IPS-20b (cell line): ENCODE results near the gene ASB16.
A peak's percentile ranks its signal among the peaks of the same experiment; 100 is the strongest.

Experiments
- H3K27ac ChIP-seq: one replicate; pipeline ENCODE4 v1.5.1; 2013; ENCODE audit warnings: low read length
- H3K27me3 ChIP-seq: 2 replicates; pipeline ENCODE4 v1.6.1; 2013; ENCODE audit warnings: mild to moderate bottlenecking, low read length, inconsistent platforms; ENCODE audit not compliant: insufficient read depth
- H3K36me3 ChIP-seq: 2 replicates; pipeline ENCODE4 v1.6.1; 2013; ENCODE audit warnings: low read depth, mild to moderate bottlenecking, inconsistent platforms, low read length, moderate library complexity; ENCODE audit not compliant: insufficient read depth
- H3K4me1 ChIP-seq: 2 replicates; pipeline ENCODE4 v1.6.1; 2013; ENCODE audit warnings: mild to moderate bottlenecking, control low read depth, inconsistent platforms, low read length, moderate library complexity; ENCODE audit not compliant: insufficient read depth
- H3K4me3 ChIP-seq: 2 replicates; pipeline ENCODE4 v1.5.1; 2013; ENCODE audit warnings: mild to moderate bottlenecking, low read length, inconsistent platforms
- H3K9ac ChIP-seq: 2 replicates; pipeline ENCODE4 v1.6.1; 2013; ENCODE audit warnings: low read depth, mild to moderate bottlenecking, inconsistent platforms, low read length, moderate library complexity
- H3K9me3 ChIP-seq: 2 replicates; pipeline ENCODE4 v1.6.1; 2013; ENCODE audit warnings: mild to moderate bottlenecking, low read depth, low read length, inconsistent platforms; ENCODE audit not compliant: insufficient read depth

Gene ASB16

GRCh38 chr17:44216694-44217093, 46.2 kb downstream of the ASB16 start:
- H3K27me3 ChIP-seq = no peaks in the 10 kb centered on the region
- H3K4me1 ChIP-seq = peaks cover 6% of the 10 kb centered on the region
- H3K27ac ChIP-seq = no peak overlapping the region
- peaks cover 55% of the 10 kb centered on the region for H3K36me3 ChIP-seq
- no peaks in the 10 kb centered on the region for H3K9me3 ChIP-seq
- H3K9ac ChIP-seq = no peak overlapping the region
- no peak overlapping the region for H3K4me3 ChIP-seq

DNA sequence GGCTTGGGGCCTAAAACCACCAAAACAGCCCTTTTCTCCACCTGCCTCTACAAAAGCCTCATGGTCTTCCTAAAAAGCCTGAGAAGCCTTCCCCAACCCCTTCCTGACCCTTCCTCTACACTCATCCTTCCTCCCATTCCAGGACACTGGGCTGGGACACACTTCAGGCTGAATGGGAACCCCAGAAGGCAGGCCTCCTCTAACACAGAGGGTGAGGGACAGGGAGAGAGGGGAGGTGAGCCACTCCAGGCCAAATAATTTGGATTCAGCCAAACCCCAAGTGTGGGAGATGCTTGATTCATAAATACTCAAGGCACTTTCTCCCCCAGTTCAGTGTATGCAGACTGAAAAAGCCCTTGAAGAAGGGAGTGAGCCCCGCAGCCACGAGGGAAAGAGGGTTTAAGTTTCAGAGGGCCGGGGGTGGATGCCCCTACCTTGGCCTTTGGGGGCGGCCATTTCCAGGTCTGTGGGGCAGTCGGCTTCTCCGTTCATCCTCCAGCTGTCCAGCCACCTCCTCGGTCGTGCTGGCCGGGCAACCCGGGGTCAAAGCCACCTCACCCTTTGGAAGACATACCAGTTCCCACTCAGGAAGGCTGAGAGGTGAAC, 47.3 kb downstream of the ASB16 start:
- Histone ChIP-seq H3K9me3 (no peaks in the 10 kb centered on the region), H3K4me1 (peaks cover 6% of the 10 kb centered on the region), H3K27me3 (no peaks in the 10 kb centered on the region), H3K36me3 (peaks cover 48% of the 10 kb centered on the region), H3K4me3 (peak overlapping the region; percentile 77), H3K9ac (peak overlapping the region; percentile 82), H3K27ac (peak overlapping the region; percentile 20)

GRCh38 chr17:44218344-44219107, 48.0 kb downstream of the ASB16 start:
- peaks cover 41% of the 10 kb centered on the region for H3K36me3 ChIP-seq
- peaks cover 6% of the 10 kb centered on the region for H3K4me1 ChIP-seq
- H3K9me3 ChIP-seq = no peaks in the 10 kb centered on the region
- peak overlapping the region; percentile 20 for H3K27ac ChIP-seq
- peak overlapping the region; percentile 82 for H3K9ac ChIP-seq
- H3K27me3 ChIP-seq = no peaks in the 10 kb centered on the region; the same call in 1 of the 2 replicates
- peak overlapping the region; percentile 77 for H3K4me3 ChIP-seq

DNA sequence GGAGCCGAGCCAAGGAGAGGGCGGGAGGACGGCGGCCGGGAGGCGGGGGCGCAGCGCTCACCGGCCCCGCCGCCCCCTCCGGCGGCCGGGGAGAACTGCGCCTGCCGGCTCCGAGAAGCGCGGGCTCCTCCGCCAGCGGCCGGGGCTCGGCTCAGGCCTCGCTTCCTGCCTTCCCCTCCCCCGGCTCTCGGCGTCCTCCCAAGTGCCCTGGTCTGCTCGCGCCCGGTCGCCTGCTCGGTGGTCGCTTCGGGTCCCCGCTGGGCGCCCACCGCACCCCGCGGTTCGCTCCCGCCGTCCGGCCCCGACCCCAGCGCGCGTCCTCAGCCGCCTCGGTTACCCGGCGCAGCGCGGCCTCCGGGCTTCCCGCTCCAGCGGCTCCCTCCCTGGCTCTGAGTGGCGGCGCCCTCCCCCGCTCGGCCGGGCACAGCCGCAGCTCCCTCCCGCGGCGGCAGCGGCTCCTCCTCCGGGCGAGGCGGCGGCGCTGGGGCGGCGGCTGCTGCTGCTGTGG, 48.7 kb downstream of the ASB16 start:
- peak overlapping the region; percentile 77 for H3K4me3 ChIP-seq
- no peak overlapping the region for H3K27ac ChIP-seq
- H3K9me3 ChIP-seq = no peaks in the 10 kb centered on the region
- no peaks in the 10 kb centered on the region; the same call in 1 of the 2 replicates for H3K27me3 ChIP-seq
- H3K4me1 ChIP-seq = peaks cover 6% of the 10 kb centered on the region
- peak overlapping the region; percentile 82; the same call in 1 of the 2 replicates for H3K9ac ChIP-seq
- H3K36me3 ChIP-seq = peaks cover 35% of the 10 kb centered on the region

DNA sequence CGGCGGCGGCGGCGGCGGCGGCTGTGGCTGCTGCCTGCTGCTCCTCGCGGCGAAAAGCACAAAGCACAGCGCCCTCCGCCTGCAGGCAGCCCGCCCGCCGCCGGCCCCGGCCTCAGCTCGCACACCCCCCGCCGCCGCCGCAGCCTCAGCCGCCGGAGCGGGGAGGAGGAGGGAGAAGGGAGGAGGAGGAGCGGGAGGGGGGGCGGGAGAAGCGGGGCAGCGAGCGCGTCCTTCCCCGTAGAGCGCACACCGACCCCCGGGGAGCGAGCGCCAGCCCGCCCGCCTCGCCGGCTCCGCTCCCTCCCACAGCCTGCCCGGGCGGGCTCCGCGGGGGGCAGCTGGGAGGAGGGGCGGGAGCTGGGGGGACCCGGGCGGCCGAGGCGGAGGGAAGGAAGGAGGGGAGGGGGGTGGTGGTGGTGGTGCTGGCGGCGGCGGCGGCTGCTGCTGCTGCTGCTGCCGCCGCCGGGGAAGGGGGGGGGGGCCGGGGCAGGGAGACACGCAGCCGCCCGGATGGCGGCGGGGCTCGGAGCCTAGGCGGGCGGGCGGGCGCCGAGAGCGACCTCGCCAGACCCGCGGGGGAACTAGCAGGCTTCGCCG, 49.2 kb downstream of the ASB16 start, which contains the start of gene UBTF:
Gene UBTF, minus strand, starts transcription at position 60 of the 597 bp plus-strand sequence. CDS start 1,446 bp downstream, outside the sequence.
- Histone ChIP-seq H3K4me1 (peaks cover 6% of the 10 kb centered on the region), H3K27ac (peak within 1 kb of the TSS; percentile 14), H3K27me3 (no peaks in the 10 kb centered on the region; the same call in 1 of the 2 replicates), H3K4me3 (peak within 1 kb of the TSS; percentile 86), H3K9me3 (no peaks in the 10 kb centered on the region), H3K36me3 (peaks cover 29% of the 10 kb centered on the region), H3K9ac (peak within 1 kb of the TSS; percentile 96)

DNA sequence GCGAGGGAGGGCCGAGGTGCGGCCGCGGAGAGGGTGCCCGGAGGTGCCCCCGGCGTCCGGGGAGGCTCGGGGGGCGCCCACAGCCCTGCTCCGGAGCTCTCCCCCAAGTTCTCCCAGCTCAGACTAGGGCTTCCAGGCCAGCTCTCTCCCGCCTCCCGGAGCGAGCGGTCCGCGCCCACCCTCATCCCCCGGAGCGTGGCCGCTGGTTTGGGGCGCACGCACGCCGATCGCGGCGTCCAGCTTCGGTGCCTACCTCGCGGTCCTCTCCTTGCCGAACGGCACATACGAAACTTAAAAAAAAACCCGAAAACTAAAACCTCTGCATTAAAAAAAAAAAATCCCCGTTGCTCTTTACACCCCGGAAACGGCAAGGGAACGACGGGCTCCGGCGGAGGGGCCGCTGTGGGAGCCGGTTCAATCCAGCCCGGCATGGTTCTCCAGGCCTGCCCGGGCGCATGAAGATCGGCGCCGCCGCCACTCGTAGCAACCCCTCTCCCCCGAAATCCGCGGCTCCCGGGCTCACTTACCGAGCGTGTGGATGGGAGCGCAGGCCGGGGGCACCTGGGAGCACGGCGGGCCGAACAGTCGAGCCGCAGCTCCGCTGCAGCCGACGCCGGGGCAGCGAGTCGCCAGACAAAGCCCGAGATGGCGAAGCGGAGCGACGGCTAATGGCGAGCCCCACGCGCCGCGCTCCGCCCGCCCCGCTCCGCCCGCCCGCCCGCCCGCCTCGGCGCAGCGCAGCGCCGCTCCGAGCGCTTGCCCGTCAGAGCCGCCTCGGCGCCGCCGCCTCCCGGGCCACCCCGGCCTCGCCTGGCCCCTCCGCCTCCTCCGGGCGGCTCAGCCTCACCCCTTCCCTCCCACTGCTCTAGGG, 49.9 kb downstream of the ASB16 start:
- peaks cover 22% of the 10 kb centered on the region for H3K36me3 ChIP-seq
- H3K4me3 ChIP-seq = peak overlapping the region; percentile 90; the same call in 1 of the 2 replicates
- H3K9me3 ChIP-seq = no peaks in the 10 kb centered on the region
- H3K9ac ChIP-seq = peak overlapping the region; percentile 96
- peak overlapping the region; percentile 14 for H3K27ac ChIP-seq
- peaks cover 6% of the 10 kb centered on the region for H3K4me1 ChIP-seq
- no peaks in the 10 kb centered on the region; the same call in 1 of the 2 replicates for H3K27me3 ChIP-seq

DNA sequence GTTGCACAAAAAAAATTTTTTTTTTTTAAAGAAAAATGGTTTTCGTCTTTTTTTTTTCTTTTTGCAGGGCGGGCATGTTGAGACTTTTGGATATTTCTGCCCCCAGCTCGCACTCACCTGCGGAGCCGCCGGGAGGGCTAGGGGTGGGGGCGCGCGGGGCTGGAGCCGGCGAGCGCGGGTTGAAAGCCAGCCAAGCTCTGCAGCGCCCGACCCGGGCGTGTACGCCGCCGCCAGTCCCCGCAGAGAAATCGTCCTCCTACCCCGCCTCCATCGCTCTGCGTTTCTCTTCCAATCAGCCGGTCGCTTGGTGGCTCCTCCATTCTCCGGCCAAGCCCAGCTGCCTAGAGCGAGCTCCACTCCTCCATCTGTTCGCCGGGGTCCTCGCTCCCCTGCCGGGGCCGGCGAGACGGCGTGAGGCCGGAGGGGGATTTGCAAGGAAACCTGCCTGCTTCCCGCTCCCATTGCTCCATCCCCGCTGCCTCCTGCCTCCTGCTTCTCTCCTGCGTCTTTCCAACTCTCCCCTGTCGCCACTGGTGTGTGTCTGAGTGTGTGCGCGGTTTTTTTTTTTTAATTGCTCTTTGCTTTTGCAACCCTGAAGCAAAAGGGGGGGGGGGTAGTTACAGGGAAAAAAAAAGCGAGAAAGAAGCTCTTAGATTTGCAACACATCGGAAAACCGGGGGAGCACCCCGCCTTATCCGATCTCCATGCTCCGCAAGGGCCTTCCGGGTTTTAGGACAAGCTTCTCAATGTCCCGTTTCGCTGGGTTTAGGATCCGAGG, 50.8 kb downstream of the ASB16 start:
- Histone ChIP-seq H3K9ac (peak overlapping the region; percentile 88), H3K9me3 (no peaks in the 10 kb centered on the region), H3K4me1 (peaks cover 6% of the 10 kb centered on the region), H3K36me3 (peaks cover 14% of the 10 kb centered on the region), H3K27ac (peak overlapping the region; percentile 49), H3K27me3 (no peaks in the 10 kb centered on the region; the same call in 1 of the 2 replicates), H3K4me3 (peak overlapping the region; percentile 90)

DNA sequence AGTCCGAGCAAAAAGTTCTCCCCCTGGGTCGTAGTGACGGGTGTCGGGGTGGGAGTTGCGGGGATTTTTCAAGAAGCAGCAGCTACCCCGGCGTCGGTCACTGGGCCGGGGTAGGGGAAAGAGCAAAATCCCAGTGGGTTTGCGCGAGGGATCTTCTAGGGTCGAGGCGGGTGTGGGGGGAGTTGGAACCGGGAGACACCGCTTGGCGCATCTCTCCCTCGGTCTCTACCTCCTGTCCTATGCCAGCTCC, 51.3 kb downstream of the ASB16 start:
- H3K27ac ChIP-seq = peak overlapping the region; percentile 49
- peak overlapping the region; percentile 88; the same call in 1 of the 2 replicates for H3K9ac ChIP-seq
- peak overlapping the region; percentile 90 for H3K4me3 ChIP-seq
- peaks cover 6% of the 10 kb centered on the region for H3K4me1 ChIP-seq
- H3K27me3 ChIP-seq = no peaks in the 10 kb centered on the region; the same call in 1 of the 2 replicates
- no peaks in the 10 kb centered on the region for H3K9me3 ChIP-seq
- peaks cover 9% of the 10 kb centered on the region; the same call in 1 of the 2 replicates for H3K36me3 ChIP-seq

- H3K36me3 ChIP-seq = peaks cover 4% of the 10 kb centered on the region; the same call in 1 of the 2 replicates
- H3K4me3 ChIP-seq = peak overlapping the region; percentile 90
- no peak overlapping the region for H3K27ac ChIP-seq
- H3K4me1 ChIP-seq = peaks cover 6% of the 10 kb centered on the region
- no peaks in the 10 kb centered on the region; the same call in 1 of the 2 replicates for H3K27me3 ChIP-seq
- H3K9ac ChIP-seq = peak overlapping the region; percentile 88; the same call in 1 of the 2 replicates
- H3K9me3 ChIP-seq = no peaks in the 10 kb centered on the region
Observed at GRCh38 chr17:44222112-44222869, 51.8 kb downstream of the ASB16 start.

GRCh38 chr17:44223541-44224071, 53.1 kb downstream of the ASB16 start:
- H3K27me3 ChIP-seq = no peaks in the 10 kb centered on the region; the same call in 1 of the 2 replicates
- no peaks in the 10 kb centered on the region for H3K9me3 ChIP-seq
- no peaks in the 10 kb centered on the region for H3K36me3 ChIP-seq
- no peak overlapping the region for H3K9ac ChIP-seq
- no peaks in the 10 kb centered on the region for H3K4me1 ChIP-seq
- H3K27ac ChIP-seq = no peak overlapping the region
- no peak overlapping the region for H3K4me3 ChIP-seq
